GM04503 (cell line): ENCODE measurements around the gene DPY19L1.
"Not testable (repeated sequence)": the region's sequence is repeated elsewhere in the genome, so short reads cannot be mapped to it uniquely, and the experiment has no call there.

ENCODE experiments used
- DNase-seq: peaks from one replicate; pipeline ENCODE4 v3.0.0-alpha.2; 2012; ENCODE audit warnings: low read depth

Gene DPY19L1

DNA sequence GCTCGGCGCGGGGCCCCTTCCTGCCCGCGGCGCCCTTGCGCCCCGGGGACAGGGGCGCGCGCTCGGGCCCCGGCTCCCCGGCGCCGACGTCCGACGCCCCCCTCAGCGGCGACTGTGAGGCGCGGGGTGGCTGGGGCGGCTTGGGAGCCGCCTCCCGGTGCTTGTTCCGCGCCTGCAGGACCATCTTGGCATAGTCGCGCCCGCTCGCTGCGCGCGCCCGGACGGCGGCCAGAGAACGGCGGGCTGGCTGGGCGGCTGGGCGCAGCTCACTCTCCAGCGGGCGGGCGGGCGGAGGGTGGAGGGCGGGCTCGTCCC, at the start of gene DPY19L1:
Gene DPY19L1 (minus strand): TSS at position 275 of the 315 bp plus-strand sequence. CDS start 91 bp downstream, at position 184.
- no peak for DNase-seq

DNA sequence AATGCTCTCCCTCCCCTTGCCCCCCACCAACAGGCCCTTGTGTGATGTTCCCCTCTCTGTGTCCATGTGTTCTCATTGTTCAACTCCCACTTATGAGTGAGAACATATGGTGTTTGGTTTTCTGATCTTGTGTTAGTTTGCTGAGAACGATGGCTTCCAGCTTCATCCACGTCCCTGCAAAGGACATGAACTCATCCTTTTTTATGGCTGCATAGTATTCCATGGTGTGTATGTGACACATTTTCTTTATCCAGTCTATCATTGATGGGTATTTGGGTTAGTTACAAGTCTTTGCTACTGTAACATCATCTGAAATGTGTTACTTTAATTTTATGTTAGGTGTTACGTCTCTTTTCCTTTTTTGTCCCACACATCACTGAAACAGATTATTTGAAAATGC, 42.2 kb upstream of the DPY19L1 start:
- not testable (repeated sequence) for DNase-seq

DNA sequence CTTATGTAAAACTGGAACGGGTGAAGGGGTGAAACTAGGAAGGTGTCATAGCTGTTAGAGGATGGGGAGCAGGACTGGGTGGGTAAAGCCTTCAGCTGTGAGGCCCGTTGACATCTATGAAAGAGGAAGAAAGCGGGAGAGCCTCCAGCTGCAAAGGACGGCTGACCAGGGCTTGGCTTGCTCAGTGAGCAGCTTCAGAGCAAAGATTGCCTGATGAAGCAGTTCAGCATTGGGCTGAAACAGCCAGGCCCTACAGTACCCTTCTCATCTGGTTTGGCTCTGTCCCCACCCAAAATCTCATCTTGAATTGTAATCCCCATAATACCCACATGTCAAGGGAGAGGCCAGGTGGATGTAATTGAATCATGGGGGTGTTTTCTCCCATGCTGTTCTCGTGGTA, 36.7 kb upstream of the DPY19L1 start:
- not testable (repeated sequence) for DNase-seq

DNA sequence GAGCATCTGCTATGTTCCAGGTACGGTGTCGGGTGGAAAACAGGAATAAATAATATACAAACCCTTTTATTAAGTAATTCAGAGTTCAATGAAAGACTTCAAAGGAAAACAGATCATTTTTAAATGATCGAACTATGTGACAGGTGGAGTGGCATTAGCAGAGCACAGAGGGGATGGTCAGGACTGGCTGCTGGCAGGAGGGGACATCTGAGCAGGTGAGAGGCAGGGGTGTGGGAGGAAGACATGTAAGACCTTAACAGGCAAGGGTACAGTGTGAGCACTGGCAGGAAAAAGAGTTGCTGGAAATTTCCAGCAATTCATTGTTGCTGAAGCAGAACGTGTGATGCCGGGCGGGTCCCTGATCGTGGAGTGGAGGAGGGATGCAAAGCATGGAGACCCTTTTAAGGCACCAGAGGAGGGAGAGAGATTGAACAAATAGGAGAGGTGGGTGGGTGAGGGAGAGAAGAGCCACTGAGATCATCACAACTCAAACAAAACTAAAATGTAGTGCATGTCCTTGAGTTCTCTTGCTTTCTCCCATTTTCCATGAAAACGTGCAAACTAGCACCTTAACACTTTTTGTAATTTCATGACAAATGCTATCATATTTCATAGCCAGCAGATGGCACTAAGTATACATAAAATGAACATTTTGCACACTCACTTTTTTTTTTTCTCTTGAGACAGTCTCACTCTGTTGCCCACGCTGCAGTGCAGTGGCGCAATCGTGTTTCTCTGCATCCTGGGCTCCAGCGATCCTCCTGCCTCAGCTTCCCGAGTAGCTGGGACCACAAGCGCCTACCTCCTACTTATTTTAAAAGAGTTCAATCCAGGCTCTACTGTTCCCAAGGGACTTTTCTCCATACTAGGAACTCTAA, 35.9 kb upstream of the DPY19L1 start:
- DNase-seq = not testable (repeated sequence)

DNA sequence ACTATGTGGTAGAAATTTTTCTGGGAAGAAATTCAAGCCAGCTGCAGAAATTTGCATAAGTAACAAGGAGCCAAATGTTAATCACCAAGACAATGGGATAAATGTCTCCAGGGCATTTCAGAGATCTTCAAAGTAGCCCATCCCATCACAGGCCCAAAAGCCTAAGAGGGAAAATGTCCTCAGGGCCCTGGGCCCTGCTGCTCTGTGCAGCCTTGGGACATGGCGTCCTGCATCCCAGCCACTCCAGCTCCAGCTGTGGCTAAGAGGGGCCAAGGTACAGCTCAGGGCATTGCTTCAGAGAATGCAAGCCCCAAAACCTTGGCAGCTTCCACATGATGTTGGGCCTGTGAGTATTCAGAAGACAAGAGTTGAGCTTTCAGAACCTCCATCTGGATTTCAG, 31.8 kb upstream of the DPY19L1 start:
- not testable (repeated sequence) for DNase-seq

DNA sequence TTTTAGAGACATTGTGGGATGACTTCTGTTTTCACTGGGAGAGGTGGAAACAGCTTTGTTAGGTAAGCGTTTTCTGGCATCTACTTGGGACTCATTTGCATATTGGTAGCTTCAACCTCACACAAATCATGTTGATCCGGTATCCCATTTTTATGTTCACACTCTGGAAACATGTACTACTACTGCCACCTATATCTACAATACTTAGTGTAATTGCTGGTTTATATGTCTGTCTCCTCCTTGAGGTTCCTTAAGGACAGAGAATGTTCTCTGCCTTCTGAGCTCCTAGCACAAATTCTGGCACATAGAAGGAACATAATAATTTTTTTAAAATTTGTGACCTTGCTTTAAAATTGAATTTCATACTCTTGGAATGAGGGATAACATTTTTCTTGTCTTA, 28.1 kb upstream of the DPY19L1 start:
- not testable (repeated sequence) for DNase-seq

DNA sequence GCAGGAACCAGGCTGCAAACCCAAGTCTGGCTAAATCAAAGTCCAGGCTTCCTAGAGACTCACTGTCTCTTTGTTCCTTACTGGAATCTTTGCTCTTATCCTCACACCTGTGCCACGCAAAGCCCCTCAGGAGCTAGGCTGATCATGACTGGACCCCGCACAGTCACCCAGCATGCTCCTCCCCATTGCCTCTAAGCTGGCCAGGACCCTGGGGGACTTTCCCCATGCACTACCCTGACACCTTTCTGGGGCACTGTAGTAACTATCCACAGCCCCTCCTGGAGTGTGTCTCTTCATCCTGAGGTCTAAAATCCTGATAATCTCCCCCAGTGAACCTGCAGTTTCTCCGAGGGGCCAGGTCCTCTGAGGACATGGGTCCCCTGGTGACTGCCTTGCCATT, 21.3 kb upstream of the DPY19L1 start:
- DNase-seq = not testable (repeated sequence)

DNA sequence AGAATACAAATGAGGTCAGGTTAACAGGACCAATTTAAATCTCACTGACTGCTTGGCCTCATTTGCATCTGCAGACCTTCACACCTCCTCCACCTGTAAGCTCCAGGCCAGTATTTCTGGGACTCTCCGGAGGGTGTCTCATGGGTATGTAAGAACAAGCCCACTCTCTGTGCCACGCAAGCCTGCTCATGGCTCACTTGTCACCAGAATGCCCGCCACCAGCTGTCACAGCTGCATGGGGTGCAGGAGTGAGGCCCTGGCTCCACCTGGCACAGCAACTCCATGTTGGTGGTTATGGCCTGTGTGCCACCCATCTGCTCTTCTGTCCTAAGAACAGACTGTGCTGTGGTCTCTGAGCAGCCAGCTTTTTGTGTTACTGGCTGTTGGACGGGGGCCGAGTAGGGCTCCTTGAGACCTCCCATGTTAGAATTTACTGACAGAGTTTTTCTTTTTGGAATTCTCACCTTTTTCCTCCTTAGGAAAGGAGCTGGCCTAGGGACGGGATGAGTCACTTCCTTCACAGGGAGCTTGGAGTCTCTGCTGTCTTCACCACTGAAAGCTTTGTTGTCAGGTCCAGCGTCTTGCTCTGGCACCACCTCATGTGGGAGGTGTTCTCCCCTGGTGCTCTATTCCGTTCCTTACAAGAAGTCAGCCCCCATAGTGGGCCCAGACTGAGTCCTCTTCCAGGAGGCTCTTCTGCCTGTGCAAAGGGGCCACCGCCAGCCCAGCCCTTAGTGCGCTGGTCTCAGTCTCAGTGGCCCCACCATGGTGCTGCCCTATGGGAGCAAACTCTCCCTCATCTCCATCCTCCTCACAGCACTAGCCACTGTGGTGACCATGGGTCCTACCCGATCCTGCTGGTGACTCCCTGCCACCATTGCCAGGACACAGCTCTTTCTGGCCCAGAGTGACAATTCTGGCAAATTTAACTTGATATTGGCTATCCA, 20.5 kb upstream of the DPY19L1 start:
- not testable (repeated sequence) for DNase-seq

DNA sequence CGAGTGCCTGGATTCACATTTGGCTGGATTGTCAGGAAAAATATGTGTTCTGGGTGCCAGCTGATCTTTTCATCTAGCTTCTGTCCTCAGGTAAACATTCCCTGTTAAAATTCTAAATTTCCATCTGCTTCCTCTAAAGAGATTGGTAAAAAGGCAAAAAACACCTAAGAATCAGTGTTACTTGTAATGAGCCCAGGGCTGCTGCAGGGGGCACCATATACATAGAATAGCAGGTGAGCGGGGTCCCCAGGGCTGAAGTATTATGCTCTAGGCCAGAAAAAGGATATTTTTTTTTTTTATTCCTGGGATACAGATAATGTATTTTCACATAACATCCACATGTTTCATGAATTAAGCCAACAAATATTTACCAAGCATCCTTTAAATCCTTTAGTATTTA, 18.4 kb upstream of the DPY19L1 start:
- DNase-seq = not testable (repeated sequence)

DNA sequence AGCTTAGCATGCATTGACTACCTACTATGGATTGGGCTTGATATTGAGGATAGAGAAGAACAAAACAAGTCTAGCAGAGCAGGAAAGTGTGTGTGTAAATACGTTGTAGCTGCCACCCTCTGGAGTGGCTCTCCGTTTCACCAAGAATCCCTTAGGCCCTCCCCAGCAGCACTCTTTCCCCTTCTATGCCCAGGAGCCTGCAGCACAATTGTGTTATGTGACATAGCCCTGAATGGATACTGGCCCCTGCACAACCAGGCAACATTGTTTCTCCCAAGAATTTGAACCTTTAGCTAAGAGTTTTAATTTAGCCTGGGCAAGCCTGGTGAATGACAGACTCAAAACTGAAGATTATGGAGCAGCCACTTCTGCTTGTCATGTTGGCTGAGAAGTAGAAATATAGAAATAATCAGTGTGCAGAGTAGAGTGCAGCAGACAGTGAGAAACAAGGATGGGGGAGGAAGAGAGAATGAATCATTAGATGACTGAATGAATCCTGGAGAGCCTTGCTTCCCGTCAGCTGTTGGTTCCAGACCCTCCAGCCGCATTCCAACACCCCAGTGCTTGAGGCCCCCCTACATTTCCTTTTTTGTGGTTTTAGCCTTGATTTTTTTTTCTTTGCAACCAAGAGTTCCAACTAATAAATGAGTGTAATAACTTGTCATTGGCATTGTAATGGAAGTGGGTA, 16.3 kb upstream of the DPY19L1 start:
- not testable (repeated sequence) for DNase-seq

DNA sequence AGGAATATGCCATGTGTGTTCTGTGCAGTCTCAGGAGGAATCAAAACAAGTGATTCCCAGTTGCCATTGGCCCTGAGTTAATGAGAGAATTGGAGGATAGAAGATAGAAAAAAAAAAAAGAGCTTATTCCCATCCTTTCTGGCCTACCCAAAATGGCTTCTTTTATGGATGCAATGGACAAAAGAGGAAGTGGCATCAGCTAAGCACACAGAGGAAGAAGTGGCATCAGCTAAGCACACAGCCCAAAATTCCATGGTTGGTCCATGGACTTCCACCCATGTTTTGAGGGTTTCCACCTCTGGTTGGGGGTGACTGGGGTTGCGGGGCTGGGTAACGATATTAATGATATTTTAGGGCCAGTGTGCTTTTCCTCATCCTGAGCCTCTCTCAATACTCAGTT, 11.1 kb upstream of the DPY19L1 start:
- not testable (repeated sequence) for DNase-seq

DNA sequence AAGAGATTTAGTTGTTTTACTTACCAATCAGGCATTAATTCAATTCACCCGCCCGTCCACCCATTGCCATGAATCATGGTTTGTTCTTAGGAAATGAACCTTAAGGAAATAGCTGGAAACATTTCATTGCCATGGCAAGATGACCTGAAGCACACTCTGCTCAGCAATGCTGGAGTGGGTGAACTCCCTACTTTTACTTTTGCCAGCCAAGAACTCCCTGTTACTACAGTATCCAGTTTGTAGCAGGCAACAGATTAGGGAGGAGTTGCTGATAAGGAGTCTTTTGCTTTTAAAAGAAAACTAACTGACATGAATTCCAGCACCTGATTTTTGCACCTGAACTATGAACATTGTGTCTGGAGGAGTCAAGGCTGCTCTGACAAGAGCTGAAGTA, 10.6 kb upstream of the DPY19L1 start:
- DNase-seq = not testable (repeated sequence)

DNA sequence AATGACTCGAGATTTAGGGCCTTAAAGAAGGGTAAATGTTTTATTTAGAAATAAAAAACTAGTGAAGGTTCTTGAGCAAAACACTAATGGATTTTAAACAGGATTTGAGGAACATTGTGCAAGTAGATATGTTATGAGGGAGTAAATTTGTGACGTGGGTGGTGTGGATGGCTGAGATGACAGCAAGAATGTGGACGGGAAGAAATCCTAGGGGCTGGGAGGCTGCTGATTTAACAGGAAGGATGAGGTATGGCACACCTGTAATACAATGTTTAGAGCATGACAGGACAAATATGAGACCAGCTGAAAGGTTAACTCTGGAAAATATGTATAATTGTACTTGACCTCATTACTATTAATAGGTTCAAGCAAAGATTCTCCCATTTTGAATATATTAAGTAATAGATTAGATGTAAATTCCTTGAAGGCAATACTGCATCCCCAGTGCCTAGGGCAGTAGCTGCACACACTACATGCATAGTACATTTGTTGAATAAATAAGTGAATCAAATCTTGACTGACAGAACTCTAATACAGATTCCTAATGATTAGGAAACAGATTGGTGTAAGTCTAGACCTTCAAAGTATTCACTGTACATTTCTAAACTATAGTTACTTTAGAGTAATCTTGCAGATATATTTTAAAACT, 10.1 kb upstream of the DPY19L1 start:
- DNase-seq = not testable (repeated sequence)

DNA sequence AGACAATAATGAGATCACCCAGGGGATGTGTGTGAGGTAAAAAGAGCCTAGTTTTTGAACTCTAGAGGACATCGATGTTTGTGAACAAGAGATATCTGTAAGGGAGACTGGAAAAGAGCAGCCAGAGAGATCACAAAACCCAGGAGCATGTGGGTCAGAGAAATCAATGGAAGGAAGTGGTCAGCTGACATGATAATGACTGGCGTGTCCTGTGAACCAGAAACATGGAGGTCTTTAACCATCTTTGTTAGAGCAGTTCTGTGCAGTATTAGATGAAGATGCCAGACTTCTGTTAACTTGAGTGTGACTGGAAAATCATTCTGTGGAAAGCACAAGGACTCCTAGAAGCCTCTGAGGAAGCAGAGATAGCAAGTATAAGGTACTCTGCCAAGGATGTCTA, 6.0 kb upstream of the DPY19L1 start:
- DNase-seq = not testable (repeated sequence)

DNA sequence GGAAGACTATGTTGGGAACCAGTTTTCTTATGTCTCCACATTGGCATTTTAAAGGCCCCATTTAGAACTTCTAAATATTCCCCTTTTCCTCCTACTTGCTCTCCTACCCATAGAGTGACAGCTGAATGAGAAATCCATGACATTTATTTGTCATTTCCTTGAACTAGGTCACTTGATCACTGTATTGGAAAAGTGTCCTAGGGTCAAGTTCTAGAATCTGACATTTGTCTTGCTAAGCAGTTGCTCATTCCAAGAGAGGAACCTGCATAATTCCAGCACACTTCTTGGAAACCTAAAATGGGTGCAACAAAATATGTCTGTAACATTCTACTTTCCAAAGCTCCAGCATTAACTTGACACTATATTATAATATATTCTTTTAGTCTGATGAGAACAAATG, 3.6 kb upstream of the DPY19L1 start:
- no peak for DNase-seq

DNA sequence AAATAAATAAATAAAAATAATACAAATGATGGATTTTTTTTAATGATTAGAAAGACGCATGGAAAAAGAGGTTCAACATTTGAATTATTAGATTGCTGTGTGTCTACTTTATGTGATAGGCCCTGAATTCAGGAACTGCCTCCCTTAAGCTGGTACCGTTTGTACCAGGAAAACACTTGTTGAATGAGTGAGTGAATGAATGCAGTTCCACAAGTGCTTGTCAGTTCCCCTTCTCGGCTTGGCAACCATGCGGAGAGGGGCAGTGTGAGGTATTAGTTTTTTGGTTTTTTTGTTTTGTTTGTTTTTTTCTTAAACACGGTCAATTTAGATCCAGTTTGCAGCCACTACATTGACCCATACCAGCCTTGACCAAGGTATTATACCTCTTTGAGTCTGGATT, 2.1 kb upstream of the DPY19L1 start:
- no peak for DNase-seq

DNA sequence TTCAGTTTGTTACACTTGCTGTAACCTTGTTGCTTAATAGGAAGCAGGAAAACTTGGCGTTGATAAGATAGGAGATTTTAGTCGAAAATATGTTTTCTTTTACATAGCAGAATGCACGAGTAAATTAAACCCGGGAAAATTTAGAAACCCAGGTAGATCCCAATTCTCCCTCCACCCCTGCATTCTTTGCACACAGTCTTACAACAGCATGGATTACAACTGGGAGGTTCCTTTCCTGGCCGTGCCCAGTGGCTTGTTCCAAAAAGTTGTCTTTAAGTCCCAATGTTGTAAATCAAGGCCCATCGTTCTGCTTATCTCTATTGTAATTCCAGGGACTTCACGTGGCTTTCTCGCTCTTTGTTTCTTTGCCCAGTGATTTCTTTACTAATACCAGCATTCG, 1.1 kb upstream of the DPY19L1 start:
- no peak for DNase-seq

DNA sequence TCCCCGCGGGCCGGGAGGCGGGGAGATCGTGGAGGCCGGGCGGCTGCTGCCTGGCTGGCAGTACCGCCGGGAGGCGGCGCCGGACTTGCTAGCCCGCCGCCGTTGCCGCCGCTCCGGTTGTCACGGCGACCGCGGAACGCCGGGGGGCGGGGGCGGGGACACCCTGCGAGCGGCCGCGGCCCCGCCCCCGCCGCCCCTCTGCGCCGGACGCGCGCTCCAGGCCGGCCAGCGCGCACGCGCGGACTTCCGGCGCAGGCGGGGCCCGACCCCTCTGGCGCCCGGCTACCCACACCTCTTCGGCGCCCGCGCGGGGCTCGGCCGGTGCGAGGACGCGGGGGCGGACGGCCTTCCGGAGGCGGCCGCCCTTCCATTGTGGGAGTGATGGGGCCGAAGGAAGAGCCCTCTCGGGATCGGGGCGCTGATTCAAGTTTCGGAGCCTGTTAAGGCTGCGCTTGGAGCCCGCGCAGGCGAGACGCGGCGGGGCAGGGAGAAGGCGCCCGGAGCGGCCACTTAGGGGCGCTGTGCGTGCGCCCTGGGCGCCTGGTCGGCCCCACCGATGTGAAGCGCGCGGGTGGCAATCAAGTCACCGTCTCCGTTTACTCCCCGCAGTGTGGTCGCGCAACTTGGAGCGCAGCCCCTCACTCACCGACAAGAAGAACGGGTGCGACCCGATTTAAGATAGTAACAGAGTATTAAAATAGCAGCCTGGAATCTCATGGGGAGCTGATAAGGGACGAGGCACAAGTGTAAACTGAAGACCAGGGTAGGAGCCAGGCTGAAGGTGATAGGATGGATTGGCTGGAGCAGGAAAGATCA, 449 bp upstream of the DPY19L1 start:
- peak; percentile 44 for DNase-seq

DNA sequence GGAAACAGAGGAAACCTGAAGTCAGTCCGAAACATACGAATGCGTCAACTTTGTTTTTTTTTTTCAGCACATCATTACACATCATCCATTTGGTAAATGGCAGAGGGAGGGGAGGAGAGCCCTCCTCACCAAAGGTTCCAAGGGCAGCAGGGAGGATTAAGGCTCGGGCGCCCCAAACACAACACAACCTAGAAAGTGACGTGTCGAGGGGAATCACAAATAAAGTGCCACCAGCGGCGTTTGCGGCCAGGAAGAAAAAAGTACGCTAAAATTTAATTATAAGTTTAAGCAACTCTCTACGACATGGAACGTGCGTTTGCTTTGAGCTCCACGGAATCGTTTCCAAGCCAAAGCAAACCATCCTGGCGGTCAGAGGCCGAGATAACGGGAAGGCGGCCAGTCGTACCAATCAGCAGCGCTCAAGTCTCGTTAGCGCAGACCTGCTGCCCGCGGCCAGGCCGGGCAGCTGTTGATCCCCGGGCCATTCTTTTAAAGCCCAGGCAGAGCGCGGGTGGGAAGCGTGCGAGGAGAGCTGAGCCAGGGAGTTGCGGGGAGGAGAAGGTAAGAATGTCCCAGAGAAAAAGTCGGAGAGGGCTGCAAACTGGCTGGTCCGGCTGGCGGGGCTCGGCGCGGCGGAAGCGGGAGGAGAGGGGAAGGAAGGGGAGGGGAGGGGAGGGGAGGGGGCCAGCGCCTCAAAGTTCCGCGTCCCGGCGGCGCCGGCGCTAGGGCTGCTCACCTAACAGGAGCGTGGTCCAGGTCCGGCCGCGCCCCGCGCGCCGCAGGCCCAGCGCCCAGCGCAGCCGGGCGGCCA, 719 bp downstream of the DPY19L1 start:
- DNase-seq = peak; percentile 19

DNA sequence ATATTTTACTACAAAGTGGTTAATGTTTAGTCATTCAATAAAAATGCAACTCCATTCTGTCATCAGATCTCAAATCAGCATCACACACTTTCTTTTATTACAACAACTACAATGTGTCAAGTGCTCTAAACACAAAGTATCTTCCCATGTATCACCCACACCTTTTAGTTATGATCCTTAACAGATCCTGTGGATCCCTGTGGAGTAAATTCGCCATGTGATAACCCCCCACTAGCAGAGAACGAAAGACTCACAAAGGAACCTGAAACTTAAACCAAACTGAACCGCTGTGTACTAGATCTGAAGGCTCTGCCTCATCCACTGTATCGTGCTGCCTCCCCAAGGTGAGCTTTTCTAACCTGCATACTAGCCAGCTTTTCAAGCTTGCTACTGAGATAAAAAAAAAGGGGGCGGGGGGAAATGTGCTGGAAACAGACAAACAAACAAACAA, 1.7 kb downstream of the DPY19L1 start:
- no peak for DNase-seq
